Left lobe of liver (tissue), 2 donors: ENCODE data around the gene KSR1. TPM values are rescaled to one million over a fixed set of nuclear protein-coding genes. Genes with fewer than 3 reads are reported as not detected.
"Not testable (repeated sequence)": the region's sequence is repeated elsewhere in the genome, so short reads cannot be mapped to it uniquely, and the experiment has no call there.

Source experiments
- ATAC-seq: fragments of 200-7000 bp; cut with Tn5 transposase; one replicate; pipeline ENCODE4 v1.9.1; 2020; ENCODE audit warnings: mild to moderate bottlenecking, moderate library complexity
- DNase-seq: peaks from one replicate; pipeline ENCODE4 v3.0.0-alpha.2; 2020; ENCODE audit warnings: low spot score
- total RNA-seq: library from RNA; stranded (reverse); gene quantifications from one replicate; pipeline ENCODE4 v1.2.1, GENCODE V29; 2021
- donor health status: DM: no; HTN: no; CAD: no; lungs with moderate emphysema.
- donor health status: DM: no; HTN: yes; CAD: no.

KSR1 gene
- total RNA-seq, 1 donor from 2014 or later = 11.4 TPM

- DNase-seq = no peak
Measured at GRCh38 chr17:27646232-27646631, 190.0 kb downstream of the KSR1 start.

GRCh38 chr17:27647765-27648164, 191.5 kb downstream of the KSR1 start:
- DNase-seq = no peak
- no peak for ATAC-seq

More at GRCh38 chr17:27646232-27646631, 190.0 kb downstream of the KSR1 start:
- ATAC-seq = peak; percentile 32

- ATAC-seq, DNase-seq: not testable (repeated sequence)
Measured at GRCh38 chr17:27649111-27649571, 192.9 kb downstream of the KSR1 start.

GRCh38 chr17:27649929-27650328, 193.7 kb downstream of the KSR1 start:
- DNase-seq = no peak
- ATAC-seq = peak; percentile 15

- no peak for DNase-seq
- no peak for ATAC-seq
Measured at GRCh38 chr17:27650836-27651235, 194.6 kb downstream of the KSR1 start.

- peak; percentile 73 for ATAC-seq
- peak; percentile 59 for DNase-seq
Measured at GRCh38 chr17:27651411-27652345, 195.4 kb downstream of the KSR1 start.

- not testable (repeated sequence) for ATAC-seq, DNase-seq
Measured at GRCh38 chr17:27653449-27653971, 197.3 kb downstream of the KSR1 start.

GRCh38 chr17:27654136-27654535, 197.9 kb downstream of the KSR1 start:
- DNase-seq = no peak
- ATAC-seq = no peak

GRCh38 chr17:27654654-27655524, 198.6 kb downstream of the KSR1 start:
- ATAC-seq = peak; percentile 85
- peak; percentile 70 for DNase-seq

- DNase-seq, ATAC-seq: not testable (repeated sequence)
Measured at GRCh38 chr17:27655525-27656111, 199.4 kb downstream of the KSR1 start.

GRCh38 chr17:27656620-27657019, 200.4 kb downstream of the KSR1 start:
- DNase-seq, ATAC-seq: not testable (repeated sequence)

- no peak for ATAC-seq
- DNase-seq = no peak
Measured at GRCh38 chr17:27657620-27658019, 201.4 kb downstream of the KSR1 start.

GRCh38 chr17:27659683-27660082, 203.4 kb downstream of the KSR1 start:
- ATAC-seq (no peak), DNase-seq (no peak)

GRCh38 chr17:27660436-27660835, 204.2 kb downstream of the KSR1 start:
- DNase-seq (no peak), ATAC-seq (no peak)

GRCh38 chr17:27663936-27664605, 207.8 kb downstream of the KSR1 start:
- ATAC-seq (no peak), DNase-seq (no peak)

GRCh38 chr17:27664606-27664965, 208.3 kb downstream of the KSR1 start:
- ATAC-seq (no peak), DNase-seq (no peak)

GRCh38 chr17:27665549-27665948, 209.3 kb downstream of the KSR1 start:
- DNase-seq (no peak), ATAC-seq (no peak)

- DNase-seq, ATAC-seq: not testable (repeated sequence)
Measured at GRCh38 chr17:27666270-27666669, 210.0 kb downstream of the KSR1 start.

- DNase-seq (peak; percentile 32), ATAC-seq (no peak)
Measured at GRCh38 chr17:27666831-27667560, 210.7 kb downstream of the KSR1 start.
